GM12878 (cell line): ENCODE results near the gene KRTAP10-3. TPM values are rescaled to one million over a fixed set of nuclear protein-coding genes. Genes with fewer than 3 reads are reported as not detected.
A peak's percentile ranks its signal among the peaks of the same experiment; 100 is the strongest.

ENCODE experiments used
- ATAC-seq: fragments of 200-7000 bp; cut with Tn5 transposase; 3 replicates; pipeline ENCODE4 v1.9.1; 2020; ENCODE audit warnings: mild to moderate bottlenecking, moderate library complexity
- BruUV-seq: library from RNA; stranded (reverse); fragments of 400-500 nt; replicated peaks from 2 replicates; lab custom pipeline; 2021; lab: Mats Ljungman, UMichigan
- CTCF ChIA-PET: fragments of 300-600 bp; sonication (Branson Sonifier 250); formaldehyde crosslinking; extraction: SDS; loops from one replicate; lab custom pipeline; 2021; ENCODE audit warnings: inconsistent platforms; lab: Yijun Ruan, JAX
- POLR2A ChIA-PET: fragments of 350-600 bp; formaldehyde crosslinking; extraction: SDS; loops from one replicate; lab custom pipeline; 2021; ENCODE audit warnings: inconsistent platforms; lab: Charles Lee
- RAD21 ChIA-PET: fragments of 300-600 bp; sonication (Branson Sonifier 250); formaldehyde crosslinking; loops from one replicate; lab custom pipeline; 2023; ENCODE audit warnings: antibody characterized with exemption; ENCODE audit not compliant: unreplicated experiment; lab: Charles Lee
- SMC1A ChIA-PET: fragments of 300-600 bp; sonication (Branson Sonifier 250); formaldehyde crosslinking; loops from one replicate; lab custom pipeline; 2023; ENCODE audit not compliant: unreplicated experiment, uncharacterized antibody; lab: Charles Lee
- DNase-seq: peaks from one replicate; pipeline ENCODE4 v3.0.0-alpha.2; 2011; ENCODE audit warnings: low read depth, low spot score
- FAIRE-seq: peaks from 3 replicates; lab custom pipeline; 2011; peaks lifted over from hg19 to GRCh38; lab: Jason Lieb, UNC
- H2AFZ ChIP-seq: 2 replicates; pipeline ENCODE4 v1.6.0; 2011; ENCODE audit warnings: low read depth, low read length, control low read depth; ENCODE audit not compliant: control insufficient read depth
- H3K27ac ChIP-seq: 2 replicates; pipeline ENCODE4 v1.5.1; 2011; ENCODE audit warnings: control low read depth; ENCODE audit not compliant: control insufficient read depth, insufficient read depth
- H3K27me3 ChIP-seq, 2 experiments: replicated peaks in 1 of 2; 2 replicates each; pipeline versions ENCODE4 v1.6.0 to v1.6.1; 2011; ENCODE audit warnings: low read length in 1 of 2; ENCODE audit not compliant: control insufficient read depth in 2 of 2, insufficient read depth in 2 of 2
- H3K36me3 ChIP-seq, 2 experiments: 2 replicates each; pipeline ENCODE4 v1.5.1; 2011; ENCODE audit warnings: low read length in 1 of 2; ENCODE audit not compliant: control insufficient read depth in 2 of 2, insufficient read depth in 2 of 2
- H3K4me1 ChIP-seq: 2 replicates; pipeline ENCODE4 v1.6.1; 2011; ENCODE audit warnings: mild to moderate bottlenecking, low read length, moderate library complexity, mixed read lengths; ENCODE audit not compliant: control insufficient read depth, insufficient read depth
- H3K4me2 ChIP-seq: 2 replicates; pipeline ENCODE4 v1.6.0; 2011; ENCODE audit warnings: control low read depth; ENCODE audit not compliant: control insufficient read depth, insufficient read depth
- H3K4me3 ChIP-seq: fragments of 200-600 bp; sonication (generic); 2 replicates; pipeline ENCODE4 v1.5.1; 2016
- H3K79me2 ChIP-seq: 2 replicates; pipeline ENCODE4 v1.6.0; 2011; ENCODE audit warnings: low read length; ENCODE audit not compliant: control insufficient read depth, insufficient read depth
- H3K9ac ChIP-seq: 2 replicates; pipeline ENCODE4 v1.8.0; 2011; ENCODE audit warnings: low read length, control low read depth, mixed read lengths; ENCODE audit not compliant: control insufficient read depth, insufficient read depth
- H3K9me3 ChIP-seq: replicated peaks from 3 replicates; pipeline ENCODE4 v1.5.1; 2011; ENCODE audit warnings: mild to moderate bottlenecking, low read length; ENCODE audit not compliant: control insufficient read depth, insufficient read depth
- H4K20me1 ChIP-seq: 2 replicates; pipeline ENCODE4 v1.6.0; 2011; ENCODE audit not compliant: control insufficient read depth, insufficient read depth
- ATF7 ChIP-seq: fragments of 450-650 bp; IDR thresholded peaks from 2 replicates; pipeline ENCODE4 v1.6.1; 2016; ENCODE audit warnings: low read depth, mild to moderate bottlenecking
- CHD4 ChIP-seq: fragments of 200-600 bp; sonication (generic); IDR thresholded peaks from 2 replicates; pipeline ENCODE4 v1.6.1; 2016; ENCODE audit warnings: mild to moderate bottlenecking
- CREM ChIP-seq: IDR thresholded peaks from 2 replicates; pipeline ENCODE4 v1.6.1; 2014; ENCODE audit warnings: antibody characterized with exemption, low read depth
- FOXK2 ChIP-seq: fragments of 450-650 bp; IDR thresholded peaks from 2 replicates; pipeline ENCODE4 v1.6.1; 2017; ENCODE audit warnings: mild to moderate bottlenecking, moderate library complexity
- FOXM1 ChIP-seq: IDR thresholded peaks from 2 replicates; pipeline ENCODE4 v1.6.1; 2012; ENCODE audit warnings: low read depth, mild to moderate bottlenecking, inconsistent platforms, low read length, moderate library complexity
- IKZF2 ChIP-seq, 2 experiments: fragments of 450-650 bp; IDR thresholded peaks; 2 replicates each; pipeline ENCODE4 v1.6.1; 2017; ENCODE audit warnings: mild to moderate bottlenecking in 2 of 2, moderate library complexity in 2 of 2
- KLF5 ChIP-seq: fragments of 450-650 bp; IDR thresholded peaks from 2 replicates; pipeline ENCODE4 v1.6.1; 2014; ENCODE audit warnings: mild to moderate bottlenecking; ENCODE audit not compliant: partially characterized antibody
- MEF2A ChIP-seq: IDR thresholded peaks from 2 replicates; pipeline ENCODE4 v1.6.1; 2011; ENCODE audit warnings: low read depth, mild to moderate bottlenecking, low read length, moderate library complexity; ENCODE audit not compliant: insufficient read depth
- NFIC ChIP-seq: IDR thresholded peaks from 2 replicates; pipeline ENCODE4 v1.6.1; 2012; ENCODE audit warnings: low read depth, mild to moderate bottlenecking, inconsistent platforms, low read length, moderate library complexity
- POLR2A ChIP-seq: IDR thresholded peaks from 2 replicates; pipeline ENCODE4 v1.6.1; 2011; ENCODE audit warnings: low read depth, mild to moderate bottlenecking, low read length
- RAD51 ChIP-seq: fragments of 450-650 bp; IDR thresholded peaks from 2 replicates; pipeline ENCODE4 v1.6.1; 2016; ENCODE audit warnings: moderate library complexity, mild to moderate bottlenecking, inconsistent platforms
- RFX5 ChIP-seq: IDR thresholded peaks from 2 replicates; pipeline ENCODE4 v1.6.1; 2011; ENCODE audit warnings: low read depth, low read length, improper control_type of control experiment
- SIX5 ChIP-seq: IDR thresholded peaks from 2 replicates; pipeline ENCODE4 v1.6.1; 2011; ENCODE audit warnings: mild to moderate bottlenecking, low read depth, low read length, moderate library complexity; ENCODE audit not compliant: severe bottlenecking
- SP1 ChIP-seq: IDR thresholded peaks from one replicate; pipeline ENCODE4 v1.6.1; 2011; ENCODE audit warnings: low read depth, low read length
- STAT3 ChIP-seq: IDR thresholded peaks from 2 replicates; pipeline ENCODE4 v1.6.1; 2011; ENCODE audit warnings: low read depth, low read length, improper control_type of control experiment
- TBL1XR1 ChIP-seq: IDR thresholded peaks from 2 replicates; pipeline ENCODE4 v1.6.1; 2012; ENCODE audit warnings: low read depth, low read length, improper control_type of control experiment
- ZNF217 ChIP-seq: fragments of 450-650 bp; IDR thresholded peaks from 2 replicates; pipeline ENCODE4 v1.6.1; 2017; ENCODE audit warnings: antibody characterized with exemption, mild to moderate bottlenecking
- ZSCAN29 ChIP-seq: fragments of 450-650 bp; IDR thresholded peaks from 2 replicates; pipeline ENCODE4 v1.6.1; 2017; ENCODE audit warnings: mild to moderate bottlenecking, moderate library complexity
- WGBS: methylation state at CpG from one replicate; pipeline ENCODE4 v1.1.6; 2016; ENCODE audit warnings: low lambda C conversion rate; ENCODE audit not compliant: insufficient replicate concordance, insufficient coverage; ENCODE audit errors: missing lambda C conversion rate; 5-methylcytosine and 5-hydroxymethylcytosine counted together
- in situ Hi-C: fragments of 300-500 bp; cut with MboI; formaldehyde crosslinking; loops from 9 replicates; pipeline ENCODE4 v1.14.3; 2018; ENCODE audit warnings: mixed read lengths
- intact Hi-C: fragments of 100-400 bp; cut with micrococcal nuclease; formaldehyde crosslinking; loops from one replicate; pipeline ENCODE4 v1.14.2; 2022; ENCODE audit not compliant: unreplicated experiment
- polyA plus RNA-seq, 11 experiments: library from polyadenylated mRNA; depleted of rRNA in 4 of 11; unstranded in 6 of 11; stranded (reverse) in 5 of 11; fragments of >200 nt; fragmentation: Nextera tagmentation in 4 of 11; fragmentation: Illumina TruSeq in 1 of 11; extraction: Ambion mirVana in 4 of 11; extraction: Trizol in 1 of 11; gene quantifications; 1 replicate in 1 of 11; 2 replicates in 10 of 11; pipeline versions ENCODE4 v1.2.1 to v1.2.3, GENCODE V29; 2011 to 2016; ENCODE audit warnings: inconsistent platforms in 2 of 11, missing spikeins in 2 of 11, low read depth in 1 of 11
- total RNA-seq, 4 experiments: library from RNA; depleted of rRNA in 3 of 4; stranded (reverse); fragments of >200 nt in 3 of 4; fragmentation: Illumina TruSeq in 1 of 4; extraction: Trizol in 1 of 4; gene quantifications; 2 replicates each; pipeline versions ENCODE4 v1.2.1 to v1.2.3, GENCODE V29; 2013 to 2021
- TF ChIP-seq, protein P1 (sequence below): IDR thresholded peaks from 2 replicates; pipeline ENCODE4 v1.6.1; 2012; ENCODE audit warnings: low read depth, low read length, improper control_type of control experiment
- TF ChIP-seq, protein P2 (sequence below), 3 experiments: IDR thresholded peaks in 2 of 3; conservative IDR thresholded peaks in 1 of 3; 2 replicates each; pipeline ENCODE4 v1.5.1; 2011; ENCODE audit warnings: low read depth in 3 of 3, low read length in 3 of 3, mild to moderate bottlenecking in 3 of 3, control low read depth in 2 of 3, moderate library complexity in 2 of 3, inconsistent platforms in 1 of 3, mixed read lengths in 1 of 3; ENCODE audit not compliant: control insufficient read depth in 2 of 3, insufficient read depth in 1 of 3; ENCODE audit errors: extremely low read depth in 1 of 3
- TF ChIP-seq, protein P3 (sequence below): IDR thresholded peaks from 2 replicates; pipeline ENCODE4 v1.6.1; 2011; ENCODE audit warnings: low read depth, low read length, improper control_type of control experiment, borderline replicate concordance

Gene KRTAP10-3
- total and polyA plus RNA-seq, 10 of the 15 experiments (the other 5 are each of a cell fraction or from before 2014, with no cell fraction given) = not detected

DNA sequence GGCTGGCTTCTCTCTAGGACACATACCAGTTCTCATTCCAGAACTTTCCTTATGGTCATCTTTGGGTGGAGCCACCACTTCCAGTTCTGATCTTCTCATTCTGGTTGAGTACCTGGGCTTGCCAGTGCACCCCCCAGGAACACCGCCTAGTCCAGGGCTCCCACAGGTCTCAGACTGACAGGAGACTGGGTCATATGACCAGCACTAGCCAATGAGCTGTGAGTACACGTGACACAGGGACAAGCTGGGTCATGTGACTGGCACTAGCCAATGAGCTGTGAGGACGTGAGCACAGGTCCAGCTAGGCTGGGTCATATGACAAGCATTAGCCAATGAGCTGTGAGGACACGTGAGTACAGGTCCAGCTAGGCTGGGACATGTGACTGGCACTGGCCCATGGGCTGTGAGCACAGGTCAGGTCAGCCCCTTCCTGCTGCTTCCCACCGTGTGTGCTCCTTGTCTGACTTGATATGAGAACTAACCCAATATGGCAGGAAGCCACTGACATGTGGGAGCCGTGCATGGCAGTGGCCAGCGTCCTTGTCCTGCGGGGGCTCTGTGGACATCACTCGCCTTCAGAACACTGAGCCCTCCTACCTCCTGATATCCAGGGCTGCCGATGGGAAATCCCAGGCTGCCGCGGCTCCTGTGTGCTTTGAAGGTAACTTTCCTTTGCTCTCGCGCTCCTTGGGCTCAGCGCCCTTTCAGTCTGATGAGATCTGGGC, 41.3 kb downstream of the KRTAP10-3 start (continued):
- TF ChIP-seq CHD4 (no peak), SIX5 (no peak), RAD51 (peak; percentile 85), MEF2A (no peak), IKZF2 (IDR thresholded peaks at IDR 0.05) (no peak), TBL1XR1 (no peak), NFIC (no peak), KLF5 (no peak), CREM (no peak), RFX5 (no peak)
- TF ChIP-seq, protein P1, sequence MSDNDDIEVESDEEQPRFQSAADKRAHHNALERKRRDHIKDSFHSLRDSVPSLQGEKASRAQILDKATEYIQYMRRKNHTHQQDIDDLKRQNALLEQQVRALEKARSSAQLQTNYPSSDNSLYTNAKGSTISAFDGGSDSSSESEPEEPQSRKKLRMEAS = no peak

DNA sequence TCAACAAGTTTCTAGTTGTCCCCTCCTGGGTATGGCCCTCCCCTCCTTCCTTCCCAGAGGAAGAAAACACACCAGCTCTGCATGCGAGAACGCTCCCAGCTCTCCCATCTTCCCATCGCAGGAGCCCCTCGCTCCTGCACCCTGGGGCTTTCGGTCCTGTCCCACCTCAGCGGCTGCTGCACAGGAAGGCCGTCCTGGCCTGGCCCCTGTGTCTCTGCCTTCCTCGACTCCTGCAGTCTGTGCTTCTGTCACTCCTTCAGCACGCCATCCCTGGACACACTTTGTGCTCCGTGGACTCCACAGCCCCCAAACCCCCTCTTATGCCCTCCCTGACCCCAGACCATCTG, 41.8 kb downstream of the KRTAP10-3 start:
- in situ Hi-C loops (no loop called here), intact Hi-C loops (no loop called here)
- ChIA-PET RAD21 (no interaction called here), POLR2A (no interaction called here), SMC1A (no interaction called here), CTCF (no interaction called here)
- H3K9ac ChIP-seq = no peak overlapping the region
- 58% methylated on average over 10 of the region's 10 CpGs for WGBS
- H3K27me3 ChIP-seq = no peaks in the 10 kb centered on the region
- no peaks in the 10 kb centered on the region for H3K79me2 ChIP-seq
- BruUV-seq = no TSS peak
- H2AFZ ChIP-seq = no peak overlapping the region
- no peak overlapping the region for H3K27ac ChIP-seq
- ATAC-seq = no peak
- H3K4me1 ChIP-seq = no peaks in the 10 kb centered on the region
- H3K36me3 ChIP-seq = no peaks in the 10 kb centered on the region
- FAIRE-seq = no peak
- no peak overlapping the region for H3K4me3 ChIP-seq
- TF ChIP-seq ZSCAN29 (no peak), FOXK2 (no peak), POLR2A (no peak), FOXM1 (no peak), STAT3 (no peak), ATF7 (no peak), SP1 (no peak), ZNF217 (no peak)
- TF ChIP-seq, protein P2, sequence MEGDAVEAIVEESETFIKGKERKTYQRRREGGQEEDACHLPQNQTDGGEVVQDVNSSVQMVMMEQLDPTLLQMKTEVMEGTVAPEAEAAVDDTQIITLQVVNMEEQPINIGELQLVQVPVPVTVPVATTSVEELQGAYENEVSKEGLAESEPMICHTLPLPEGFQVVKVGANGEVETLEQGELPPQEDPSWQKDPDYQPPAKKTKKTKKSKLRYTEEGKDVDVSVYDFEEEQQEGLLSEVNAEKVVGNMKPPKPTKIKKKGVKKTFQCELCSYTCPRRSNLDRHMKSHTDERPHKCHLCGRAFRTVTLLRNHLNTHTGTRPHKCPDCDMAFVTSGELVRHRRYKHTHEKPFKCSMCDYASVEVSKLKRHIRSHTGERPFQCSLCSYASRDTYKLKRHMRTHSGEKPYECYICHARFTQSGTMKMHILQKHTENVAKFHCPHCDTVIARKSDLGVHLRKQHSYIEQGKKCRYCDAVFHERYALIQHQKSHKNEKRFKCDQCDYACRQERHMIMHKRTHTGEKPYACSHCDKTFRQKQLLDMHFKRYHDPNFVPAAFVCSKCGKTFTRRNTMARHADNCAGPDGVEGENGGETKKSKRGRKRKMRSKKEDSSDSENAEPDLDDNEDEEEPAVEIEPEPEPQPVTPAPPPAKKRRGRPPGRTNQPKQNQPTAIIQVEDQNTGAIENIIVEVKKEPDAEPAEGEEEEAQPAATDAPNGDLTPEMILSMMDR (IDR thresholded peaks at IDR 0.05 in 2 of 3, conservative IDR thresholded peaks at IDR 0.05 in 1 of 3; ENCODE audit: control insufficient read depth in 2 of 3, extremely low read depth in 1 of 3, insufficient read depth in 1 of 3, low read depth in 3 of 3, low read length in 3 of 3) = no peak
- TF ChIP-seq, protein P3, sequence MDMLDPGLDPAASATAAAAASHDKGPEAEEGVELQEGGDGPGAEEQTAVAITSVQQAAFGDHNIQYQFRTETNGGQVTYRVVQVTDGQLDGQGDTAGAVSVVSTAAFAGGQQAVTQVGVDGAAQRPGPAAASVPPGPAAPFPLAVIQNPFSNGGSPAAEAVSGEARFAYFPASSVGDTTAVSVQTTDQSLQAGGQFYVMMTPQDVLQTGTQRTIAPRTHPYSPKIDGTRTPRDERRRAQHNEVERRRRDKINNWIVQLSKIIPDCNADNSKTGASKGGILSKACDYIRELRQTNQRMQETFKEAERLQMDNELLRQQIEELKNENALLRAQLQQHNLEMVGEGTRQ = no peak
- TF ChIP-seq, all 136 proteins: peak for 0
- DNase-seq = no peak
- Histone ChIP-seq H3K4me2 (no peak overlapping the region), H3K9me3 (no peaks in the 10 kb centered on the region; the same call in 2 of the 3 replicates), H4K20me1 (no peaks in the 10 kb centered on the region)
